ENCODE results near the gene ETS2.

The ETS2 gene

DNA sequence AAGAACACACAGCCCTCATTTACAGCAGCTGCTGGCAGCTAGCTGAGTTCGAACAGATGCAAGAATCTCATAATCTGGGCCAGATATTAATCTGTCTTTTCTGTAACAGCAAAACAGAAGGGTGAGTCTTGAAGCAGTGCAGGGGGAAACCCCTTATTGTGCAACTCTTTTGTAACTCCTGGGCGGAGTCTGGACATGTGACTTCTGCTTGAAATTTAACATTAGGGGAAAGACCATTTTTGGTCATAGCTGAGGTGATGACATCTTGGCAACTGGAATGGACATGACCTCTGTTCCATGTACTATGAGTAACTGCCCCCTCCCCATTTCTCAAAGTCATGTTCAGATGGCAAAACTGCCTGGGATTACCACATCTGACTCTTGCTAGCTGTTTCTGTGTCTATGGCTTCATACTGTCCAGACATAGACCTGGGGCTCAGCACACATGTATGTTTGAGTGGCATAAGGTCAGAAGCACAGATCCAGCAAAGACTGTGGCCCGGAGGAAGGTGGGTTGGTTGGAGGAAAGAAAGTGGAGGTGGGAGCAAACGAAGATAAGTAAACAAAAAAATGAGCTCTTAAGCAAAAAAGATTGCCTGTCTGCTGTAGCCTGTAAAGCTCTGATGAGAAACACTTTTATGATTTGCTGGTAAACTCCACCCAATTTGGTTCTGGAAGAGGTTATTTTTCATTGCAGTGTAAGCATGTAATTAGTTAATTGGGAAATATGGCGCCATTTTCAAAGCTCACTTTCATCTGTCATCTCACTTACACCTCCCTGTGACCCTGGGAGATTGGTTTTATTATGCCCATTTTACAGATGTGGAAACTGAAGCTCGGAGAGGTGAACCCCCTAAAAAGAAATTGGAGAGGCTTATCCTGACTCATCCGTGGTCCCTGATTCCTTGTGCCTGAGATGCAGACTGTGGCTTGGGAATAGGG lies 26.1 kb downstream of the ETS2 start:
- peaks cover 0 to 3% (median 0%) of the 10 kb centered on the region in 3 experiments for H3K27me3 ChIP-seq (ENCODE audit: control insufficient read depth in 3 of 3, insufficient read depth in 3 of 3, low read depth in 1 of 3, low read length in 3 of 3)
- no peak overlapping the region for H3K23ac ChIP-seq (ENCODE audit: low read depth, low read length, poor library complexity)
- no peak overlapping the region for H3K9ac ChIP-seq (ENCODE audit: low read depth, low read length, poor library complexity)
- no peaks in the 10 kb centered on the region for H3K4me1 ChIP-seq (ENCODE audit: control insufficient read depth in 2 of 2, insufficient read depth in 1 of 2, low read depth in 1 of 2, low read length in 2 of 2)
- no peaks in the 10 kb centered on the region for H3K79me1 ChIP-seq (ENCODE audit: low read depth, low read length)
- H4K91ac ChIP-seq (ENCODE audit: low read depth, low read length, poor library complexity): no peak overlapping the region
- no peak overlapping the region for H4K8ac ChIP-seq (ENCODE audit: low read depth, low read length)
- no CpG with 5 or more reads among the region's 7 CpGs for WGBS, 2 donors (ENCODE audit: extremely low coverage in 2 of 2, insufficient read length in 2 of 2, insufficient replicate concordance in 1 of 2)
- no peak overlapping the region for H2AFZ ChIP-seq (ENCODE audit: low read length)
- H2AK5ac ChIP-seq (ENCODE audit: low read depth, low read length): no peak overlapping the region
- H2BK120ac ChIP-seq (ENCODE audit: low read depth, low read length): no peak overlapping the region
- no peak overlapping the region for H3K4ac ChIP-seq (ENCODE audit: low read length)
- no peak for DNase-seq (ENCODE audit: low spot score)
- no peak overlapping the region for H3K4me3 ChIP-seq (ENCODE audit: low read length in 2 of 2)
- H3K14ac ChIP-seq (ENCODE audit: low read length): no peak overlapping the region
- no peaks in the 10 kb centered on the region for H3K9me3 ChIP-seq (replicated peaks in 1 of 2; ENCODE audit: control insufficient read depth in 2 of 2, insufficient read depth in 1 of 2, low read depth in 1 of 2, low read length in 2 of 2)
- no peaks in the 10 kb centered on the region for H3K36me3 ChIP-seq (replicated peaks in 1 of 2; ENCODE audit: control insufficient read depth in 2 of 2, insufficient read depth in 2 of 2, low read length in 2 of 2)
- no peak overlapping the region for H3K18ac ChIP-seq (ENCODE audit: low read length)
- H2BK15ac ChIP-seq (ENCODE audit: low read length): no peak overlapping the region
- H3K4me2 ChIP-seq (ENCODE audit: insufficient read depth, low read length, poor library complexity, severe bottlenecking): no peak overlapping the region
- no peak overlapping the region for H3K27ac ChIP-seq (replicated peaks; ENCODE audit: low read length)
- no peak overlapping the region for H2BK12ac ChIP-seq (ENCODE audit: low read length)
- no peak overlapping the region for H2BK5ac ChIP-seq (ENCODE audit: low read length)

DNA sequence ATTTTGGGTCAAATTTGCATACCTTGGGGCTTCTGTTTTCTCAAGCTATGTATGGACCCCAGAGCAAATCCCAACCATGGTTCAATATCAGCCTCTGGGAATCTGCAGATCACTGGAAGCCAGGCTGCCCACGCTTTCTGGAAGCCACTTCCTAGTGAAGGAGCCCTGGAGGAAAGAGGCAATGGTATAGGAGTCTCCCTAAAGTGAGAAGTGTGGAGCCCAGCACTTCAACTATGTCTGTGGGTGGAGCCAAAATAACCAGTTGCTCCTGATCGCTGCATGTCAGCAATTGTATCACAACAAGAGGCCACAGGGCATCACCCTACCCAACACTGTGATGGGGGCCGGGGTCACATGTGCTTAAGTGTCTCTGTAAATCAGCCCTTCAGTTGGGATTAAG lies 26.9 kb downstream of the ETS2 start:
- Histone ChIP-seq H3K27ac (replicated peaks; ENCODE audit: low read length) (no peak overlapping the region), H3K18ac (ENCODE audit: low read length) (no peak overlapping the region), H2BK5ac (ENCODE audit: low read length) (no peak overlapping the region), H3K79me1 (ENCODE audit: low read depth, low read length) (no peaks in the 10 kb centered on the region), H3K36me3 (replicated peaks in 1 of 2; ENCODE audit: control insufficient read depth in 2 of 2, insufficient read depth in 2 of 2, low read length in 2 of 2) (no peaks in the 10 kb centered on the region), H2BK12ac (ENCODE audit: low read length) (no peak overlapping the region), H2BK15ac (ENCODE audit: low read length) (no peak overlapping the region), H3K4me1 (ENCODE audit: control insufficient read depth in 2 of 2, insufficient read depth in 1 of 2, low read depth in 1 of 2, low read length in 2 of 2) (no peaks in the 10 kb centered on the region), H4K8ac (ENCODE audit: low read depth, low read length) (no peak overlapping the region), H3K23ac (ENCODE audit: low read depth, low read length, poor library complexity) (no peak overlapping the region), H3K14ac (ENCODE audit: low read length) (no peak overlapping the region), H2AFZ (ENCODE audit: low read length) (no peak overlapping the region), H2BK120ac (ENCODE audit: low read depth, low read length) (no peak overlapping the region), H3K9me3 (replicated peaks in 1 of 2; ENCODE audit: control insufficient read depth in 2 of 2, insufficient read depth in 1 of 2, low read depth in 1 of 2, low read length in 2 of 2) (no peaks in the 10 kb centered on the region), H3K4me2 (ENCODE audit: insufficient read depth, low read length, poor library complexity, severe bottlenecking) (no peak overlapping the region), H3K9ac (ENCODE audit: low read depth, low read length, poor library complexity) (no peak overlapping the region), H3K27me3 (ENCODE audit: control insufficient read depth in 3 of 3, insufficient read depth in 3 of 3, low read depth in 1 of 3, low read length in 3 of 3) (peaks cover 0 to 3% (median 0%) of the 10 kb centered on the region in 3 experiments), H4K91ac (ENCODE audit: low read depth, low read length, poor library complexity) (no peak overlapping the region), H2AK5ac (ENCODE audit: low read depth, low read length) (no peak overlapping the region), H3K4ac (ENCODE audit: low read length) (no peak overlapping the region), H3K4me3 (ENCODE audit: low read length in 2 of 2) (no peak overlapping the region)
- no peak for DNase-seq (ENCODE audit: low spot score)
- WGBS, 2 donors (ENCODE audit: extremely low coverage in 2 of 2, insufficient read length in 2 of 2, insufficient replicate concordance in 1 of 2): no CpG with 5 or more reads among the region's 3 CpGs

DNA sequence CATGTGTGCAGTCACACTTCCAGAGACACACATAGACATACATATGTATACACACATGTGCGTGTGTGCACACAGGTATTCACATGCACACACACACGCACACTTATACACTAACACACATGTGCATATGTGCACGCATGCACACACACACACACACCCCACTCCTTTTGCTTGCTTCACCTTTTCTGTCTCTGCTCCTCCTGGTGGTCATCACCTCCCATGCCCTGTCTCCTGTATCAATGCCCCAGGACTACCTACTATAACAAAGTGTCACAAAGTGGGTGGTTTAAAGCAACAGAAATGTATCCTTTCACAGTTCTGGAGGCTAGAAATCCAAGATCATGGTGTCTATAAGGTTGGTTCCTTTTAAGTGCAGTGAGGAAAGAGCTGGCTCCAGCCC lies 27.4 kb downstream of the ETS2 start:
- Histone ChIP-seq H3K27ac (replicated peaks; ENCODE audit: low read length) (no peak overlapping the region), H4K91ac (ENCODE audit: low read depth, low read length, poor library complexity) (no peak overlapping the region), H4K8ac (ENCODE audit: low read depth, low read length) (no peak overlapping the region), H2AK5ac (ENCODE audit: low read depth, low read length) (no peak overlapping the region), H3K4me3 (ENCODE audit: low read length in 2 of 2) (no peak overlapping the region), H2BK15ac (ENCODE audit: low read length) (no peak overlapping the region), H3K4ac (ENCODE audit: low read length) (no peak overlapping the region), H3K4me1 (ENCODE audit: control insufficient read depth in 2 of 2, insufficient read depth in 1 of 2, low read depth in 1 of 2, low read length in 2 of 2) (no peaks in the 10 kb centered on the region), H2BK5ac (ENCODE audit: low read length) (no peak overlapping the region), H2BK12ac (ENCODE audit: low read length) (no peak overlapping the region), H3K4me2 (ENCODE audit: insufficient read depth, low read length, poor library complexity, severe bottlenecking) (no peak overlapping the region), H2BK120ac (ENCODE audit: low read depth, low read length) (no peak overlapping the region), H3K23ac (ENCODE audit: low read depth, low read length, poor library complexity) (no peak overlapping the region), H3K27me3 (ENCODE audit: control insufficient read depth in 3 of 3, insufficient read depth in 3 of 3, low read depth in 1 of 3, low read length in 3 of 3) (peaks cover 0 to 3% (median 0%) of the 10 kb centered on the region in 3 experiments), H2AFZ (ENCODE audit: low read length) (no peak overlapping the region), H3K18ac (ENCODE audit: low read length) (no peak overlapping the region), H3K79me1 (ENCODE audit: low read depth, low read length) (no peaks in the 10 kb centered on the region), H3K14ac (ENCODE audit: low read length) (no peak overlapping the region), H3K36me3 (replicated peaks in 1 of 2; ENCODE audit: control insufficient read depth in 2 of 2, insufficient read depth in 2 of 2, low read length in 2 of 2) (no peaks in the 10 kb centered on the region), H3K9ac (ENCODE audit: low read depth, low read length, poor library complexity) (no peak overlapping the region), H3K9me3 (replicated peaks in 1 of 2; ENCODE audit: control insufficient read depth in 2 of 2, insufficient read depth in 1 of 2, low read depth in 1 of 2, low read length in 2 of 2) (no peaks in the 10 kb centered on the region)
- DNase-seq (ENCODE audit: low spot score): no peak
- whole genome bisulfite sequencing, 2 donors (ENCODE audit: extremely low coverage in 2 of 2, insufficient read length in 2 of 2, insufficient replicate concordance in 1 of 2): no CpG with 5 or more reads among the region's 3 CpGs

- H2BK12ac ChIP-seq (ENCODE audit: low read length): no peak overlapping the region
- no peak for DNase-seq (ENCODE audit: low spot score)
- no CpG with 5 or more reads among the region's 3 CpGs for WGBS, 2 donors (ENCODE audit: extremely low coverage in 2 of 2, insufficient read length in 2 of 2, insufficient replicate concordance in 1 of 2)
- peaks cover 0 to 3% (median 0%) of the 10 kb centered on the region in 3 experiments for H3K27me3 ChIP-seq (ENCODE audit: control insufficient read depth in 3 of 3, insufficient read depth in 3 of 3, low read depth in 1 of 3, low read length in 3 of 3)
- H2BK120ac ChIP-seq (ENCODE audit: low read depth, low read length): no peak overlapping the region
- no peak overlapping the region for H3K4me2 ChIP-seq (ENCODE audit: insufficient read depth, low read length, poor library complexity, severe bottlenecking)
- no peak overlapping the region for H4K91ac ChIP-seq (ENCODE audit: low read depth, low read length, poor library complexity)
- H2AK5ac ChIP-seq (ENCODE audit: low read depth, low read length): no peak overlapping the region
- H2BK5ac ChIP-seq (ENCODE audit: low read length): no peak overlapping the region
- H2BK15ac ChIP-seq (ENCODE audit: low read length): no peak overlapping the region
- no peaks in the 10 kb centered on the region for H3K4me1 ChIP-seq (ENCODE audit: control insufficient read depth in 2 of 2, insufficient read depth in 1 of 2, low read depth in 1 of 2, low read length in 2 of 2)
- H3K18ac ChIP-seq (ENCODE audit: low read length): no peak overlapping the region
- no peak overlapping the region for H3K4ac ChIP-seq (ENCODE audit: low read length)
- H3K9me3 ChIP-seq (replicated peaks in 1 of 2; ENCODE audit: control insufficient read depth in 2 of 2, insufficient read depth in 1 of 2, low read depth in 1 of 2, low read length in 2 of 2): no peaks in the 10 kb centered on the region
- H3K36me3 ChIP-seq (replicated peaks in 1 of 2; ENCODE audit: control insufficient read depth in 2 of 2, insufficient read depth in 2 of 2, low read length in 2 of 2): no peaks in the 10 kb centered on the region
- H4K8ac ChIP-seq (ENCODE audit: low read depth, low read length): no peak overlapping the region
- H3K14ac ChIP-seq (ENCODE audit: low read length): no peak overlapping the region
- no peak overlapping the region for H2AFZ ChIP-seq (ENCODE audit: low read length)
- H3K4me3 ChIP-seq (ENCODE audit: low read length in 2 of 2): no peak overlapping the region
- no peaks in the 10 kb centered on the region for H3K79me1 ChIP-seq (ENCODE audit: low read depth, low read length)
- no peak overlapping the region for H3K9ac ChIP-seq (ENCODE audit: low read depth, low read length, poor library complexity)
- H3K23ac ChIP-seq (ENCODE audit: low read depth, low read length, poor library complexity): no peak overlapping the region
- H3K27ac ChIP-seq (replicated peaks; ENCODE audit: low read length): no peak overlapping the region
Measured at GRCh38 chr21:38834725-38835124, 29.0 kb downstream of the ETS2 start.
